Measurements from ENCODE around the gene AKT1.

- TF ChIP-seq, protein P1, sequence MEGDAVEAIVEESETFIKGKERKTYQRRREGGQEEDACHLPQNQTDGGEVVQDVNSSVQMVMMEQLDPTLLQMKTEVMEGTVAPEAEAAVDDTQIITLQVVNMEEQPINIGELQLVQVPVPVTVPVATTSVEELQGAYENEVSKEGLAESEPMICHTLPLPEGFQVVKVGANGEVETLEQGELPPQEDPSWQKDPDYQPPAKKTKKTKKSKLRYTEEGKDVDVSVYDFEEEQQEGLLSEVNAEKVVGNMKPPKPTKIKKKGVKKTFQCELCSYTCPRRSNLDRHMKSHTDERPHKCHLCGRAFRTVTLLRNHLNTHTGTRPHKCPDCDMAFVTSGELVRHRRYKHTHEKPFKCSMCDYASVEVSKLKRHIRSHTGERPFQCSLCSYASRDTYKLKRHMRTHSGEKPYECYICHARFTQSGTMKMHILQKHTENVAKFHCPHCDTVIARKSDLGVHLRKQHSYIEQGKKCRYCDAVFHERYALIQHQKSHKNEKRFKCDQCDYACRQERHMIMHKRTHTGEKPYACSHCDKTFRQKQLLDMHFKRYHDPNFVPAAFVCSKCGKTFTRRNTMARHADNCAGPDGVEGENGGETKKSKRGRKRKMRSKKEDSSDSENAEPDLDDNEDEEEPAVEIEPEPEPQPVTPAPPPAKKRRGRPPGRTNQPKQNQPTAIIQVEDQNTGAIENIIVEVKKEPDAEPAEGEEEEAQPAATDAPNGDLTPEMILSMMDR (conservative IDR thresholded peaks at IDR 0.05; ENCODE audit: low read depth, low read length), result no peak
- TF ChIP-seq EZH2 (IDR thresholded peaks at IDR 0.05; ENCODE audit: borderline replicate concordance, low read depth, low read length, poor library complexity, severe bottlenecking), result no peak
These were observed 28.0 kb downstream of the AKT1 start for GRCh38 chr14:104767634-104767918.
